HepG2 (cell line): ENCODE data around the gene RPS6KA2. TPM values are rescaled to one million over a fixed set of nuclear protein-coding genes. Genes with fewer than 3 reads are reported as not detected.
"Not testable (repeated sequence)": the region's sequence is repeated elsewhere in the genome, so short reads cannot be mapped to it uniquely, and the experiment has no call there.

Experiments used
- ATF4 ChIP-seq, 2 experiments: fragments of 450-650 bp in 1 of 2; sonication (generic) in 1 of 2; formaldehyde crosslinking; IDR thresholded peaks; 2 replicates each; pipeline versions ENCODE4 v1.5.0 to v1.8.0; 2020 to 2022; ENCODE audit warnings: mild to moderate bottlenecking in 1 of 2, missing genetic modification reagents in 1 of 2
- CEBPG ChIP-seq: IDR thresholded peaks from 2 replicates; pipeline ENCODE4 v1.6.1; 2016
- ELF1 ChIP-seq: sonication (generic); formaldehyde crosslinking; IDR thresholded peaks from 2 replicates; pipeline ENCODE4 v1.4.0; 2020; ENCODE audit warnings: missing genetic modification reagents
- ETV5 ChIP-seq: IDR thresholded peaks from 2 replicates; pipeline ENCODE4 v1.6.1; 2018; ENCODE audit warnings: missing biosample characterization, missing genetic modification reagents, inconsistent platforms, borderline replicate concordance
- FOXK2 ChIP-seq: fragments of 450-650 bp; IDR thresholded peaks from 2 replicates; pipeline ENCODE4 v1.6.1; 2016
- KDM1A ChIP-seq: IDR thresholded peaks from 2 replicates; pipeline ENCODE4 v1.6.1; 2016; ENCODE audit warnings: missing compliant biosample characterization
- NR2F6 ChIP-seq, 2 experiments: IDR thresholded peaks; 2 replicates each; pipeline ENCODE4 v1.6.1; 2016; ENCODE audit warnings: antibody characterized with exemption in 1 of 2, mild to moderate bottlenecking in 1 of 2
- RBM22 ChIP-seq: fragments of 200-400 bp; formaldehyde crosslinking; optimal IDR thresholded peaks from 2 replicates; pipeline ENCODE3; 2017; ENCODE audit warnings: mild to moderate bottlenecking, low read length, moderate library complexity
- REL ChIP-seq: sonication (generic); formaldehyde crosslinking; conservative IDR thresholded peaks from 2 replicates; pipeline ENCODE4 v1.8.0; 2022; ENCODE audit warnings: mild to moderate bottlenecking, missing genetic modification reagents, moderate library complexity
- SNAPC2 ChIP-seq: sonication (generic); formaldehyde crosslinking; IDR thresholded peaks from 2 replicates; pipeline ENCODE4 v1.8.1; 2022; ENCODE audit warnings: mild to moderate bottlenecking, missing genetic modification reagents
- ZNF580 ChIP-seq: IDR thresholded peaks from 2 replicates; pipeline ENCODE4 v1.6.1; 2016; ENCODE audit warnings: low read depth, borderline replicate concordance
- ZNF615 ChIP-seq: sonication (generic); formaldehyde crosslinking; IDR thresholded peaks from 2 replicates; pipeline ENCODE4 v1.5.0; 2020; ENCODE audit warnings: mild to moderate bottlenecking, missing genetic modification reagents, borderline replicate concordance
- ZNF747 ChIP-seq: sonication (generic); formaldehyde crosslinking; IDR thresholded peaks from 2 replicates; pipeline ENCODE4 v1.8.1; 2023; ENCODE audit warnings: missing genetic modification reagents, mild to moderate bottlenecking, borderline replicate concordance
- ZNF792 ChIP-seq: IDR thresholded peaks from 2 replicates; pipeline ENCODE4 v1.6.1; 2016
- ZSCAN20 ChIP-seq: sonication (generic); formaldehyde crosslinking; IDR thresholded peaks from 2 replicates; pipeline ENCODE4 v1.4.0; 2020; ENCODE audit warnings: missing genetic modification reagents, mild to moderate bottlenecking, borderline replicate concordance
- polyA plus RNA-seq, 8 experiments: library from polyadenylated mRNA; depleted of rRNA in 3 of 8; stranded (reverse) in 7 of 8; unstranded in 1 of 8; fragments of >200 nt; fragmentation: Illumina TruSeq in 4 of 8; extraction: Trizol in 4 of 8; gene quantifications; 2 replicates each; pipeline versions ENCODE4 v1.2.1 to v1.2.3, GENCODE V29; 2011 to 2016; ENCODE audit warnings: low read depth in 4 of 8, missing spikeins in 1 of 8, mixed read lengths in 1 of 8; ENCODE audit not compliant: insufficient read depth in 1 of 8
- total RNA-seq, 5 experiments: library from RNA; depleted of rRNA; stranded (reverse); fragments of >200 nt; fragmentation: Illumina TruSeq; extraction: Trizol; gene quantifications; 2 replicates each; pipeline ENCODE4 v1.2.3, GENCODE V29; 2016; ENCODE audit warnings: low read depth in 1 of 5
- TF ChIP-seq, protein P1 (sequence below): sonication (generic); formaldehyde crosslinking; IDR thresholded peaks from 2 replicates; pipeline ENCODE4 v1.5.0; 2020; ENCODE audit warnings: mild to moderate bottlenecking, missing genetic modification reagents
- TF ChIP-seq, protein P2 (sequence below), 2 experiments: sonication (generic) in 1 of 2; formaldehyde crosslinking in 1 of 2; IDR thresholded peaks; 2 replicates each; pipeline versions ENCODE4 v1.4.0 to v1.6.1; 2016 to 2020; ENCODE audit warnings: borderline replicate concordance in 1 of 2, low read depth in 1 of 2, mild to moderate bottlenecking in 1 of 2, missing genetic modification reagents in 1 of 2
- TF ChIP-seq, protein P3 (sequence below): sonication (generic); formaldehyde crosslinking; IDR thresholded peaks from 2 replicates; pipeline ENCODE4 v1.8.1; 2023; ENCODE audit warnings: mild to moderate bottlenecking, missing genetic modification reagents

Gene RPS6KA2
- total and polyA plus RNA-seq, 2 of the 13 experiments (the other 11 are each of a cell fraction or from before 2014, with no cell fraction given): 0.22 to 0.38 TPM

- TF ChIP-seq, protein P1, sequence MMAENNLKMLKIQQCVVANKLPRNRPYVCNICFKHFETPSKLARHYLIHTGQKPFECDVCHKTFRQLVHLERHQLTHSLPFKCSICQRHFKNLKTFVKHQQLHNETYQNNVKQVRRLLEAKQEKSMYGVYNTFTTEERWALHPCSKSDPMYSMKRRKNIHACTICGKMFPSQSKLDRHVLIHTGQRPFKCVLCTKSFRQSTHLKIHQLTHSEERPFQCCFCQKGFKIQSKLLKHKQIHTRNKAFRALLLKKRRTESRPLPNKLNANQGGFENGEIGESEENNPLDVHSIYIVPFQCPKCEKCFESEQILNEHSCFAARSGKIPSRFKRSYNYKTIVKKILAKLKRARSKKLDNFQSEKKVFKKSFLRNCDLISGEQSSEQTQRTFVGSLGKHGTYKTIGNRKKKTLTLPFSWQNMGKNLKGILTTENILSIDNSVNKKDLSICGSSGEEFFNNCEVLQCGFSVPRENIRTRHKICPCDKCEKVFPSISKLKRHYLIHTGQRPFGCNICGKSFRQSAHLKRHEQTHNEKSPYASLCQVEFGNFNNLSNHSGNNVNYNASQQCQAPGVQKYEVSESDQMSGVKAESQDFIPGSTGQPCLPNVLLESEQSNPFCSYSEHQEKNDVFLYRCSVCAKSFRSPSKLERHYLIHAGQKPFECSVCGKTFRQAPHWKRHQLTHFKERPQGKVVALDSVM (CRISPR knock-in tag): peak; percentile 51
- peak; percentile 39 for TF ChIP-seq ZNF792 (CRISPR knock-in tag)
- peak; percentile 1 for TF ChIP-seq RBM22
- 0 out of 2 replicates have a peak, but pooled peaks have one; percentile 38 for TF ChIP-seq SNAPC2 (CRISPR knock-in tag)
- peak; percentile 89 for TF ChIP-seq CEBPG (CRISPR knock-in tag)
- TF ChIP-seq ZNF615 (CRISPR knock-in tag): 0 out of 2 replicates have a peak, but pooled peaks have one; percentile 10
- peak; percentile 28; the same call in 1 of the 2 replicates for TF ChIP-seq ZNF747 (CRISPR knock-in tag)
- 0 out of 2 replicates have a peak, but pooled peaks have one; percentile 31 for TF ChIP-seq REL (CRISPR knock-in tag)
- peak; percentile 45; the same call in 1 of the 2 replicates for TF ChIP-seq ELF1 (CRISPR knock-in tag)
- peak; percentile 67 for TF ChIP-seq ETV5
- TF ChIP-seq, protein P2, sequence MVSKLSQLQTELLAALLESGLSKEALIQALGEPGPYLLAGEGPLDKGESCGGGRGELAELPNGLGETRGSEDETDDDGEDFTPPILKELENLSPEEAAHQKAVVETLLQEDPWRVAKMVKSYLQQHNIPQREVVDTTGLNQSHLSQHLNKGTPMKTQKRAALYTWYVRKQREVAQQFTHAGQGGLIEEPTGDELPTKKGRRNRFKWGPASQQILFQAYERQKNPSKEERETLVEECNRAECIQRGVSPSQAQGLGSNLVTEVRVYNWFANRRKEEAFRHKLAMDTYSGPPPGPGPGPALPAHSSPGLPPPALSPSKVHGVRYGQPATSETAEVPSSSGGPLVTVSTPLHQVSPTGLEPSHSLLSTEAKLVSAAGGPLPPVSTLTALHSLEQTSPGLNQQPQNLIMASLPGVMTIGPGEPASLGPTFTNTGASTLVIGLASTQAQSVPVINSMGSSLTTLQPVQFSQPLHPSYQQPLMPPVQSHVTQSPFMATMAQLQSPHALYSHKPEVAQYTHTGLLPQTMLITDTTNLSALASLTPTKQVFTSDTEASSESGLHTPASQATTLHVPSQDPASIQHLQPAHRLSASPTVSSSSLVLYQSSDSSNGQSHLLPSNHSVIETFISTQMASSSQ (IDR thresholded peaks at IDR 0.05; ENCODE audit: low read depth): not testable (repeated sequence)
- TF ChIP-seq, protein P2 (CRISPR knock-in tag; IDR thresholded peaks at IDR 0.05; ENCODE audit: borderline replicate concordance): peak; percentile 50; the same call in 1 of the 2 replicates
- TF ChIP-seq, protein P3, sequence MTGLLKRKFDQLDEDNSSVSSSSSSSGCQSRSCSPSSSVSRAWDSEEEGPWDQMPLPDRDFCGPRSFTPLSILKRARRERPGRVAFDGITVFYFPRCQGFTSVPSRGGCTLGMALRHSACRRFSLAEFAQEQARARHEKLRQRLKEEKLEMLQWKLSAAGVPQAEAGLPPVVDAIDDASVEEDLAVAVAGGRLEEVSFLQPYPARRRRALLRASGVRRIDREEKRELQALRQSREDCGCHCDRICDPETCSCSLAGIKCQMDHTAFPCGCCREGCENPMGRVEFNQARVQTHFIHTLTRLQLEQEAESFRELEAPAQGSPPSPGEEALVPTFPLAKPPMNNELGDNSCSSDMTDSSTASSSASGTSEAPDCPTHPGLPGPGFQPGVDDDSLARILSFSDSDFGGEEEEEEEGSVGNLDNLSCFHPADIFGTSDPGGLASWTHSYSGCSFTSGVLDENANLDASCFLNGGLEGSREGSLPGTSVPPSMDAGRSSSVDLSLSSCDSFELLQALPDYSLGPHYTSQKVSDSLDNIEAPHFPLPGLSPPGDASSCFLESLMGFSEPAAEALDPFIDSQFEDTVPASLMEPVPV (CRISPR knock-in tag): peak; percentile 56; the same call in 1 of the 2 replicates
- 0 out of 2 replicates have a peak, but pooled peaks have one; percentile 57 for TF ChIP-seq ZNF580 (CRISPR knock-in tag)
- TF ChIP-seq ATF4 (CRISPR knock-in tag; IDR thresholded peaks at IDR 0.05): 0 out of 4 replicates have a peak, but pooled peaks of 1 of the 2 experiments have one; percentile 37
- peak; percentile 28; the same call in 1 of the 2 replicates for TF ChIP-seq FOXK2
- TF ChIP-seq KDM1A (CRISPR knock-in tag): peak; percentile 93
- TF ChIP-seq NR2F6 (IDR thresholded peaks at IDR 0.05): peak; percentile 30; the same call in 1 of the 2 replicates
- TF ChIP-seq NR2F6 (CRISPR knock-in tag; IDR thresholded peaks at IDR 0.05): 0 out of 2 replicates have a peak, but pooled peaks have one; percentile 23
- peak; percentile 46 for TF ChIP-seq ZSCAN20
These were observed 243.2 kb downstream of the RPS6KA2 start (continued) for GRCh38 chr6:166383802-166384363.
